ENCODE measurements around the gene ADORA2A.

ADORA2A gene

GRCh38 chr22:24408630-24409029 lies 18.8 kb upstream of the ADORA2A start:
- DNase-seq (ENCODE audit: low spot score): no peak
- no peak for TF ChIP-seq CTCF (IDR thresholded peaks at IDR 0.05; ENCODE audit: extremely low read depth, missing control alignments)

- no peak for DNase-seq (ENCODE audit: low spot score)
- no peak for TF ChIP-seq CTCF (IDR thresholded peaks at IDR 0.05; ENCODE audit: extremely low read depth, missing control alignments)
Observed at GRCh38 chr22:24409707-24410106, 17.7 kb upstream of the ADORA2A start.

GRCh38 chr22:24410110-24410856 lies 17.1 kb upstream of the ADORA2A start:
- DNase-seq (ENCODE audit: low spot score): no peak
- TF ChIP-seq CTCF (IDR thresholded peaks at IDR 0.05; ENCODE audit: extremely low read depth, missing control alignments): no peak

- no peak for TF ChIP-seq CTCF (IDR thresholded peaks at IDR 0.05; ENCODE audit: extremely low read depth, missing control alignments)
- DNase-seq (ENCODE audit: low spot score): no peak
Observed at GRCh38 chr22:24411256-24412004, 16.0 kb upstream of the ADORA2A start.

- DNase-seq (ENCODE audit: low spot score): no peak
- TF ChIP-seq CTCF (IDR thresholded peaks at IDR 0.05; ENCODE audit: extremely low read depth, missing control alignments): no peak
Observed at GRCh38 chr22:24412274-24412673, 15.1 kb upstream of the ADORA2A start.

- no peak for DNase-seq (ENCODE audit: low spot score)
- no peak for TF ChIP-seq CTCF (IDR thresholded peaks at IDR 0.05; ENCODE audit: extremely low read depth, missing control alignments)
Observed at GRCh38 chr22:24413271-24413670, 14.1 kb upstream of the ADORA2A start.

GRCh38 chr22:24413736-24414385 lies 13.5 kb upstream of the ADORA2A start:
- no peak for DNase-seq (ENCODE audit: low spot score)
- TF ChIP-seq CTCF (IDR thresholded peaks at IDR 0.05; ENCODE audit: extremely low read depth, missing control alignments): no peak
